IMR-90 (cell line): ENCODE data around the gene OVCA2.

Source experiments
- CHD1 ChIP-seq: IDR thresholded peaks from 2 replicates; pipeline ENCODE4 v1.6.1; 2012; ENCODE audit warnings: low read depth, low read length, improper control_type of control experiment
- CTCF ChIP-seq: conservative IDR thresholded peaks from 2 replicates; pipeline ENCODE4 v1.5.1; 2012; ENCODE audit warnings: mild to moderate bottlenecking, low read depth, low read length, improper control_type of control experiment
- NFE2L2 ChIP-seq: fragments of 150-350 bp; IDR thresholded peaks from 2 replicates; pipeline ENCODE4 v1.6.1; 2016; ENCODE audit warnings: low read depth, mild to moderate bottlenecking, low read length
- POLR2A ChIP-seq: IDR thresholded peaks from 2 replicates; pipeline ENCODE4 v1.6.1; 2012; ENCODE audit warnings: mild to moderate bottlenecking, low read depth, low read length
- RFX5 ChIP-seq: IDR thresholded peaks from 2 replicates; pipeline ENCODE4 v1.8.0; 2012; ENCODE audit warnings: low read depth, mild to moderate bottlenecking, low read length, moderate library complexity

- TF ChIP-seq CTCF (no peak), POLR2A (no peak), NFE2L2 (no peak), RFX5 (no peak), CHD1 (no peak)
Measured at GRCh38 chr17:1992541-1992940, 49.3 kb upstream of the OVCA2 start.
